ENCODE measurements around the gene TIGD3.

Gene TIGD3

DNA sequence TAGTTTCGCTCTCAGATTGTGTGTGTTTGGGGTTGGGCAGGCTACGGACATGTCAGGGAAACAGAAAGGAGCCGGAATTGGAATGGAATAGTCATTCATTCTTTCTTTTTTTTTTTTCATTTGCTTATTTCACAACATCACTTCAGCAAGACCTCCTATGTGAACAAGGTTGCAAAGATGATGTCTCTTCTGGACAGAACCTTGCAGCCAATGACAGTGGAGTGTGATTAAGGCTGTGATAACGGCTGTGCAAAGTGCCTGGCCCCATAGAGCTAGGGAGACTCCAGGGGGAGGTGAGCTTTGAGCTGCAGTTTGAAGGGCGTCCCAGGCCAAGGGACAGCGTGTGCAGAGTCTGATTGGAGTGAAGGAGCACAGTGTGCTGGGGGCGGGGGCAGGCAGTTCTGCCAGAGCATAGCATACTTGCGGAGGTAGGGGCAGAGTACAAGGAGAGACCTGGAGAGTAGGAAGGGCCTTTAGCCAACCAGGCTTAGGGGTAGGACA lies 3.4 kb downstream of the TIGD3 start:
- Histone ChIP-seq H3K9me3 (ENCODE audit: insufficient read depth, low read length) (no peaks in the 10 kb centered on the region), H3K27ac (ENCODE audit: low read depth, low read length) (no peak overlapping the region), H4K20me1 (ENCODE audit: low read depth, low read length) (no peaks in the 10 kb centered on the region), H3K9me2 (replicated peaks; ENCODE audit: insufficient read depth, low read length) (no peaks in the 10 kb centered on the region), H3K79me2 (ENCODE audit: insufficient read depth, low read length) (no peaks in the 10 kb centered on the region), H3K4me2 (ENCODE audit: low read depth, low read length, poor library complexity, severe bottlenecking) (no peak overlapping the region), H3K4me3 (ENCODE audit: insufficient read depth, low read length, poor library complexity, severe bottlenecking) (no peak overlapping the region), H2AFZ (ENCODE audit: low read depth, low read length, severe bottlenecking) (no peak overlapping the region), H3K36me3 (ENCODE audit: low read length) (0 out of 2 replicates have a peak, but pooled peaks cover 3% of the 10 kb centered on the region), H3K27me3 (ENCODE audit: low read length) (no peaks in the 10 kb centered on the region), H3F3A (ENCODE audit: insufficient read depth) (peaks cover 17% of the 10 kb centered on the region), H3K9ac (ENCODE audit: low read length) (no peak overlapping the region)
- TF ChIP-seq EZH2phosphoT487 (conservative IDR thresholded peaks at IDR 0.05; ENCODE audit: low read length), result no peak
- TF ChIP-seq, protein P1, sequence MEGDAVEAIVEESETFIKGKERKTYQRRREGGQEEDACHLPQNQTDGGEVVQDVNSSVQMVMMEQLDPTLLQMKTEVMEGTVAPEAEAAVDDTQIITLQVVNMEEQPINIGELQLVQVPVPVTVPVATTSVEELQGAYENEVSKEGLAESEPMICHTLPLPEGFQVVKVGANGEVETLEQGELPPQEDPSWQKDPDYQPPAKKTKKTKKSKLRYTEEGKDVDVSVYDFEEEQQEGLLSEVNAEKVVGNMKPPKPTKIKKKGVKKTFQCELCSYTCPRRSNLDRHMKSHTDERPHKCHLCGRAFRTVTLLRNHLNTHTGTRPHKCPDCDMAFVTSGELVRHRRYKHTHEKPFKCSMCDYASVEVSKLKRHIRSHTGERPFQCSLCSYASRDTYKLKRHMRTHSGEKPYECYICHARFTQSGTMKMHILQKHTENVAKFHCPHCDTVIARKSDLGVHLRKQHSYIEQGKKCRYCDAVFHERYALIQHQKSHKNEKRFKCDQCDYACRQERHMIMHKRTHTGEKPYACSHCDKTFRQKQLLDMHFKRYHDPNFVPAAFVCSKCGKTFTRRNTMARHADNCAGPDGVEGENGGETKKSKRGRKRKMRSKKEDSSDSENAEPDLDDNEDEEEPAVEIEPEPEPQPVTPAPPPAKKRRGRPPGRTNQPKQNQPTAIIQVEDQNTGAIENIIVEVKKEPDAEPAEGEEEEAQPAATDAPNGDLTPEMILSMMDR (IDR thresholded peaks at IDR 0.05; ENCODE audit: insufficient read depth, low read length, poor library complexity, severe bottlenecking), result no peak

DNA sequence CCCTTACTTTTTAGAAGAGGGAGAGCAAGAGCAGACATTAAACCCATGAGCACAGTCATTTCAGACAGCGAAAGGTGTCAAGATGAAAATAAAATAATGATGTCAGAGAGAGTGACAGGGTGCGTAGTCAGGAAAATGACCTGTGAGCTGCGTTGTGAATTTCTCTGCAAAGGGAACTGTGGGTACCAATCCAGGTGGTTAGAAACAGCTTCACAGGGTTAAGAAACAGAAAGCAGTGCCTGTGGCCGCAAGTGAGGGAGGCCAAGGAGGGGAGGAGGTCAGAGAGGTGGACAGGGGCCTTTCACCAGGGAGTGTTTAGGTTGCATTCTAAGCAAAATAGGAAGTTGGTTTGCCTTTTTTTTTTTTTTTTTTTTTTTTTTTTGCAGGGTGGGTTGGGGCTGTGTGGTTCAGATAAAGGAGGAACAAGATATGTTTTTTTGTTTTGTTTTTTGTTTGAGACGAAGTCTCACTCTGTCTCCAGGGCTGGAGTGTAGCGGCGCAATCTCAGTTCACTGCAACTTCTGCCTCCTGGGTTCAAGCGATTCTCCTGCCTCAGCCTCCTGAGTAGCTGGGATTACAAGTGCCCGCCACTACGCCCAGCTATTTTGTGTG lies 7.9 kb downstream of the TIGD3 start:
- H3K4me2 ChIP-seq (ENCODE audit: low read depth, low read length, poor library complexity, severe bottlenecking), result no peak overlapping the region
- no peaks in the 10 kb centered on the region for H3K27me3 ChIP-seq (ENCODE audit: low read length)
- H3K9me3 ChIP-seq (ENCODE audit: insufficient read depth, low read length), result no peaks in the 10 kb centered on the region
- no peak overlapping the region for H2AFZ ChIP-seq (ENCODE audit: low read depth, low read length, severe bottlenecking)
- no peaks in the 10 kb centered on the region for H3K9me2 ChIP-seq (replicated peaks; ENCODE audit: insufficient read depth, low read length)
- no peaks in the 10 kb centered on the region for H3K79me2 ChIP-seq (ENCODE audit: insufficient read depth, low read length)
- no peak overlapping the region for H3K4me3 ChIP-seq (ENCODE audit: insufficient read depth, low read length, poor library complexity, severe bottlenecking)
- no peaks in the 10 kb centered on the region for H3K36me3 ChIP-seq (ENCODE audit: low read length)
- no peaks in the 10 kb centered on the region for H4K20me1 ChIP-seq (ENCODE audit: low read depth, low read length)
- TF ChIP-seq, protein P1 (IDR thresholded peaks at IDR 0.05; ENCODE audit: insufficient read depth, low read length, poor library complexity, severe bottlenecking), result no peak
- TF ChIP-seq EZH2phosphoT487 (conservative IDR thresholded peaks at IDR 0.05; ENCODE audit: low read length), result no peak
- no peak overlapping the region for H3K27ac ChIP-seq (ENCODE audit: low read depth, low read length)
- H3F3A ChIP-seq (ENCODE audit: insufficient read depth), result 0 out of 2 replicates have a peak, but pooled peaks cover 5% of the 10 kb centered on the region
- H3K9ac ChIP-seq (ENCODE audit: low read length), result no peak overlapping the region

DNA sequence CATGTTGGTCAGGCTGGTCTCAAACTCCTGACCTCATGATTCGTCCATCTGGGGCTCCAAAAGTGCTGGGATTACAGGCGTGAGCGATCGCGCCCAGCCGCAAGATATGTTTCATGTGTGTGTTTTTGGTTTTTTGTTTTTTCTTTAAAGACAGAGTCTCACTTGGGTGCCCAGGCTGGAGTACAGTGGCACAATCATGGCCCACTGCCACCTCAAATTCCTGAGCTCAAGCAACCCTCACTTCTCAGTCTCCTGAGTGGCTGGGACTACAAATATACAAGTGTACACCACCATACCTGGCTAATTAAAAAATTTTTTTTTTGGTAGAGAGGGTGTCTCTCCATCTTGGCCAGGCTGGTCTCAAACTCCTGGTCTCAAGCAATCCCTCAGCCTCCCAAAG lies 8.4 kb downstream of the TIGD3 start:
- no peak overlapping the region for H3K9ac ChIP-seq (ENCODE audit: low read length)
- 0 out of 2 replicates have a peak, but pooled peaks cover under 1% of the 10 kb centered on the region for H3F3A ChIP-seq (ENCODE audit: insufficient read depth)
- H3K79me2 ChIP-seq (ENCODE audit: insufficient read depth, low read length), result no peaks in the 10 kb centered on the region
- no peak overlapping the region for H3K27ac ChIP-seq (ENCODE audit: low read depth, low read length)
- H4K20me1 ChIP-seq (ENCODE audit: low read depth, low read length), result no peaks in the 10 kb centered on the region
- no peak overlapping the region for H2AFZ ChIP-seq (ENCODE audit: low read depth, low read length, severe bottlenecking)
- H3K27me3 ChIP-seq (ENCODE audit: low read length), result no peaks in the 10 kb centered on the region
- H3K9me2 ChIP-seq (replicated peaks; ENCODE audit: insufficient read depth, low read length), result no peaks in the 10 kb centered on the region
- no peaks in the 10 kb centered on the region for H3K36me3 ChIP-seq (ENCODE audit: low read length)
- no peaks in the 10 kb centered on the region for H3K9me3 ChIP-seq (ENCODE audit: insufficient read depth, low read length)
- TF ChIP-seq, protein P1 (IDR thresholded peaks at IDR 0.05; ENCODE audit: insufficient read depth, low read length, poor library complexity, severe bottlenecking), result no peak
- no peak for TF ChIP-seq EZH2phosphoT487 (conservative IDR thresholded peaks at IDR 0.05; ENCODE audit: low read length)
- no peak overlapping the region for H3K4me3 ChIP-seq (ENCODE audit: insufficient read depth, low read length, poor library complexity, severe bottlenecking)
- no peak overlapping the region for H3K4me2 ChIP-seq (ENCODE audit: low read depth, low read length, poor library complexity, severe bottlenecking)

Data from SU-DHL-6 (cell line).